NCI-H748 treated with DMSO at 0.1 percent for 48 hours (cell line): ENCODE data around the gene ALKBH6.
A peak's percentile ranks its signal among the peaks of the same experiment; 100 is the strongest.

Source experiments
- DNase-seq: peaks from one replicate; lab custom pipeline; 2025; lab: John Stamatoyannopoulos, UW

ALKBH6 gene

GRCh38 chr19:36030264-36031148 is 16.5 kb upstream of the ALKBH6 start:
- no peak for DNase-seq

GRCh38 chr19:36028313-36029041 is 14.5 kb upstream of the ALKBH6 start:
- DNase-seq: no peak

DNA sequence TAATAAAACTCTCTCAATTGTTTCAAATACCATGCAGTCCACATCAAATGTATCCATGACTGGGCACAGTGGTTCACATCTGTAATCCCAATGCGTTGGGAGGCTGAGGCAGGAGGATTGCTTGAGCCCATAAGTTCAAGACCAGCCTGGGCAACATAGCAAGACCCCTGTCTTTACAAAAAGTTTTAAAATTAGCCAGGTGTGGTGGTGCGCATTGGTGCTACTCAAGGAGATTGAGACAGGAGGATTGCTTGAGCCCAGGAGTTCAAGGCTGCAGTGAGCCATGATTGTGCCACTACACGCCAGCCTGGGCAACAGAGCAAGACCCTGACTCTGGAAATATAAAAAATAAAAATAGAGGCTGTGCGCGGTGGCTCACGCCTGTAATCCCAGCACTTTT is 13.7 kb upstream of the ALKBH6 start:
- no peak for DNase-seq

DNA sequence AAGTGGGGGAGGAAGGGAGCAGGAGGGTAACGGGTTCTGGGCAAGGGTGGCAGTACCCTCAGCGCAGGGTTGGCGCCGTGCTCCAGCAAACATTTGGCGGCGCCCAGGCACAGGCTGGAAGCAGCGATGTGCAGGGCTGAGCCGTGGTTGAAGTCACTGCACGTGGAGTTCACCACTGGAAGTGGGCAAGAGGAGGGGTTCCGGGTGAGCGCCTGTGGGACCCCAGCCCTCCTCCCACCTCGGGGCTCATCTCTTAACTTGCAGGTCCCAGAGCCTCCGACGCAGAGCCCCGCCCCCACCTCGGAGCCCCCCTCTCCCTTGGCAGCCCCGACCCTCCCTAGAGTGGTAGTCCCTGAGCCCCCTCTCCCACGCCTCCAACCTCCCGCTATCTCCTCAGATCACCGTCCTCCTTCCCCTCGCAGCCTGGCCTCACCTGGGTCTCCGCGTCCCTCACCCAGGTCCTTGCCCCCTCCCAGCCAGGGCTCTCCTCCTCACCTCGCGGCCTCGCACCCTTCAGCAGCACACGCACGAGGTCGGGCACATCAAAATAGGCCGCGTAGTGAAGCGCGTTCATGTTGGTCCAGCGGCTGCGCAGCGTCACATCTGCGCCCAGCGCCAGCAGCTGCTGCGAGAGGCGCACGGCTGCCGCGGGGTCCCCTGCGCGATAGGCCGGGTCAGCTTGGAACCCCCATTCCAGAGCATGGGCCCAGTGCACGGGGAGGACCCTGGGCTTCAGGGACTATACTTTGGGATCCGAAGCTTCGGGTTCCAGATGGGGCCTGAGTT is 12.3 kb upstream of the ALKBH6 start:
- DNase-seq: no peak

- DNase-seq: no peak
Observed at GRCh38 chr19:36025541-36025940, 11.5 kb upstream of the ALKBH6 start.

DNA sequence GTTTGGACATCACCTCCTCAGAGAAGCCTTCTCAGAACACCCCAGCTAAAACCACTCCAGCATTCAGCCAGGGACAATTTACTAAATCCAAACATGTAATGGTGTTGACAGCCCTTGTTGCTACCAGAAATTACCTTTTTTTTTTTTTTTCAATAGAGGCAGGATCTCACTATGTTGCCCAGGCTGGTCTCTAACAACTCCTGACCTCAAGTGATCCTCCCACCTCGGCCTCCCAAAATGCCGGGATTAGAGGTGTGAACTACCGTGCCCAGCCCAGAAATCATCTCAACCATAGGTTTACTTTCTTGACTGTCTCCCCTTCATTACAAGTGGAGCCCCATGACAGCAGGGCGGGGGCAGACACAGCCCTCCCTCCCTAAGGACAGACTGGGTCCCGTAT is 9.4 kb upstream of the ALKBH6 start:
- no peak for DNase-seq

DNA sequence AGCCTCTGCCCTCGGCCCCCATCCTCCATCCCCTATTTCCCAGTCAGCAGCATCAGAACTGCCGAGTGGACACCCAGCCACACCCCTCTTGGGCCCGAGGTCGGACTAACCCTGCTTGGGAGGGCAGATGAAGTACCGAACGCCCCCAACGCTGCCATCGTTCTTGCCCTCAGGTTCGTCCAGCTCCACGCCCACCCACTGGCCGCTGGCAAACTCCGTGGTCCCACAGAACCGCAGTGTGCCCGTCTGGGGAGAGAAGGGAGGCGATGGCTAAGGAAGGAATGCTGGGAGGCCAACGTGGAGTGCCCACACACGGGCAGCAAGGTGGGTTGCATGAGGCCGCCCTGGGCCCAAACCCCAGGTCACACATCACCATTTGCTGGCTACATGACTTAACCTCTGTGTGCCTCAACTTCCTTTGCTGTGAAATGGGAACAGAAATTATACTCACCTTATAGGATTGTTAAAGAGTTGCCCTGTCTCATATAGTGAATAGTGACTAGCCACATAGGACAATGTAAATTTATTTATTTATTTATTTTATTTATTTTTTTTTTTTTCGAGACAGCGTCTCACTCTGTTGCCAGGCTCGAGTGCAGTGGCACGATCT is 5.2 kb upstream of the ALKBH6 start:
- no peak for DNase-seq

GRCh38 chr19:36013280-36014011 is 567 bp downstream of the ALKBH6 start:
- no peak for DNase-seq

GRCh38 chr19:36010402-36010801 is 3.6 kb downstream of the ALKBH6 start:
- DNase-seq: no peak

DNA sequence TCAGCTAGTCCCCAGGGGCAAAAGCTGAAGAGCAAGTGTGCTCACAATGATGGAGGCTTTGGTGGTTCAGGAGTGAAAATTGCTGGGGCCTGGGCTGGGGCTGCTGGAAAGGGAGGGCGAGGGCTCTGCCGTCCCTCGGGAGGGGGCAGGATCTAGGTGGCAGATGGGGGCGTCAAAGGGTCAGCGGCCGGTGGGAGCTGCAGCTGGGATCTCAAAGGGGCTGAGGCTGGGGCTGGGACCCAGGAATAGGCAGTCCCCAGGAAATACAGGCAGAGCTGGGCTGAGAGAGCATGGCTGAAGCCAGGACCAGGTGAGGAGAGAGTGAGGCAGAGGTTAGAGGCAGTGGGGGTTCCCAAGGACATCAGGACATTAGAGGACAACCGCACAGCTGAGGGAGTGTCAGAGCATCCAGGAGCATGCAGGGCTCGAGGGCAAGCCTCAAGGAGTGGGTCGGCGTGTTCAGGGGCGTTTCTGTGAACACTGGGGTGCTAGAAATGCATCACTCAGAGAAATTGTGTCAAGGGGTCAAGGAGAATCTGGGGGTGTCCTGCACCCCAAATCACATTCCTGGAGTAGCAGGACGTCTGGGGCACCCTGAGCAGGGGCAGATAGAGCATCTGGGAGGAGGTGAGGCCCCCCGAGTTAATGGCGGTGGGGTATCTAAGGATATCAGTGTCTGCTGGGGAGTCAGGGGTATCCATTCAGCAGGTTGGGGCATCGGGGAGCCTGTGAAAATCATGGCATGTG is 4.2 kb downstream of the ALKBH6 start:
- no peak for DNase-seq

DNA sequence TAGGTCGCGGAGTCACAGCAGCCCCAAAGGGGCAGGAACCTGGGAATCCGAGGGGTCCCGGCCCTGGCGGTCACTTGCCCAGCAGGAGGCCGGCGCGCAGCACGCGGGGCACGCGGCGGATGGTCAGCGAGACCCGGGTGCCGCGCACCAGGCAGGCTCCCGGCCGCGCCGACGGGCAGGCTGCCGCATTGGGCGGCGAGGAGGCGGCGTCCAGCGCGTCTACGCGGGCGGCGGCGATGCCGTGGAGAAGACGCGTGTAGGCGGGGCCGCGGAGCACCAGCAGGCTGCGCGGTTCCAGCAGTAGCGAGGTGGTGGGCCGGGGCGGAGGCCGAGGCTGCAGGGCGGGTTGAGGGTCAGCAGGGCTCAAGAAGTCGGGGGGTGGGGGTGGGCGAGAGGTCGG is 4.8 kb downstream of the ALKBH6 start:
- peak; percentile 25 for DNase-seq

DNA sequence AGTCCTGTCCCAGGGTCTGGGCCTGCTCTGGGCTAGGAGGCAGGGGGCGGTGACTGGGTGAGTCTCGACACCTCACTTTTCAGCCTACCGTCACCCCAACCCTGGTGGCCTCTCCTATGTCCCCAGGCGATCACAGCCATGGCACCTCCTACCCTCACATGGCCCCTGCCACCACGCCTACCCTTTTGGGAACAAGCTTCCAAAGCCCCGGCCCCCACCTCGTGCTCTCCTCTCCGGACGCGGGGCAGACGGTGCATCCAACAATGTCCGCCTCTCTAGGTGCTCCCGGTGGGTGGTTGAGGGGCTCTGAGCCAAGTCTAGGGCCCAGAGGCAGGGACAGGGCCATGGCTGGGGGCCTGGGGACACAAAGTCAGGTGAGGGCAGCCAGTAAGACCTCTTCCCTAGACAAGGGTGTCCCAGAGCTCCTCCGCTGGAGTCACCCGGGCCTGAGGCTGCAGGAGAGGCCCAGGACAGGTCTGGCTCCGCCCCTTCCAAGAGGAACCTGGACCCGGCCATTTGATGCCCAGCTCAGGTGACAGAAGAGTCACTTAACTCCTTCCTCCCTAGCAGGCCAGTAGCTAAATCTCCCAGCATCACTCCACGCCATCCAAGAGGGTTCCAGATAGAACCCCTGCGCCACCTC is 5.6 kb downstream of the ALKBH6 start, which contains the start of gene SYNE4:
TSS of gene SYNE4 (minus strand) at position 478 of the 643 bp plus-strand sequence. CDS start at position 346, 132 bp downstream.
- DNase-seq: no peak

DNA sequence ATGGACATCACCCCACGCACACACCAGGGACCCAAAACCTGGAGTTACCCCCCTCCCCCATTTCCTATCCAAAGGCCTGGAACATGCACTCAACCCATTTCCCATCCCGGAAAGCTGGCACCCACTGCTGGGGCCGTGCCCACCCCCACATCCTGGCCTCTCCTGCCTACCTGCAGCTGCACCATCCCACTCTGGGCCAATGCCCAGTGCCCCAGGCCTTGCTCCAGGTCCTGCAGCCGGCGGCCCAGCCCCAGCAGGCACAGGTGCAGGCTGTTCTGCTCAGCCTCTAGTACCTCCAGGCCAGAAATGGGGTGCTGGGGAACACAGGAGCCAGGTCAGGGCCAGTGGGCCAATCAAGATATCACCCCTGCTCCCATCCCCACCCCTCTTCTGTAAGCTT is 7.1 kb downstream of the ALKBH6 start:
- no peak for DNase-seq

- no peak for DNase-seq
Observed at GRCh38 chr19:36003284-36003683, 10.7 kb downstream of the ALKBH6 start.

DNA sequence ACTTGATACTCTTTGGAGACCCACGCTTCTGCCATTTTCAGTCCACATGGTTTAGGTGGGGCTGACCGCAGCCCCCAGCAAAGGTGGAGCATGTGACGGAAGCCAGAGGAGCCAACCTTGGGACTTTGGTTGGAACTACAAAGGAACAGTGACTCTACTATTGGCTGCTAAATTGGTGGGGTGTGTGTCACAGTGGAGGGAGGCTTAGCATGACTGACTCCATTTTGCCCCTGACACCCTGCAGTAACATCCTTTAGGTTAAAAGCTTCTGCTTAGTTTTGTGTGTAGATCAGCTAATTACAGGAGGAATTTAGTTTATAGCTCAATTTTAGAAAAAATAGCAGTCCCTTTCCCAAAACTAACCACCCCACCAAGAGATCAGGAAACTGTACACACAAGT is 12.4 kb downstream of the ALKBH6 start:
- DNase-seq: no peak

- no peak for DNase-seq
Observed at GRCh38 chr19:35996777-35997176, 17.2 kb downstream of the ALKBH6 start.

GRCh38 chr19:35995048-35995993 is 18.7 kb downstream of the ALKBH6 start, which contains the start of gene SDHAF1:
TSS of gene SDHAF1 (plus strand) at chr19:35995188. CDS start at chr19:35995275, 87 bp downstream.
- DNase-seq: peak; percentile 93

GRCh38 chr19:35993923-35994598 is 20.0 kb downstream of the ALKBH6 start:
- DNase-seq: no peak
